HTERT RPE-1 (cell line): ENCODE measurements around the gene DPP6.

Experiments
- in situ Hi-C: fragments of 300-500 bp; cut with MboI; formaldehyde crosslinking; loops from 4 replicates; pipeline ENCODE4 v1.14.3; 2020; ENCODE audit warnings: low sequenced_read_pairs

Gene DPP6

GRCh38 chr7:154898973-154899855 lies 847.0 kb downstream of the DPP6 start:
- in situ Hi-C loops = no loop called here

DNA sequence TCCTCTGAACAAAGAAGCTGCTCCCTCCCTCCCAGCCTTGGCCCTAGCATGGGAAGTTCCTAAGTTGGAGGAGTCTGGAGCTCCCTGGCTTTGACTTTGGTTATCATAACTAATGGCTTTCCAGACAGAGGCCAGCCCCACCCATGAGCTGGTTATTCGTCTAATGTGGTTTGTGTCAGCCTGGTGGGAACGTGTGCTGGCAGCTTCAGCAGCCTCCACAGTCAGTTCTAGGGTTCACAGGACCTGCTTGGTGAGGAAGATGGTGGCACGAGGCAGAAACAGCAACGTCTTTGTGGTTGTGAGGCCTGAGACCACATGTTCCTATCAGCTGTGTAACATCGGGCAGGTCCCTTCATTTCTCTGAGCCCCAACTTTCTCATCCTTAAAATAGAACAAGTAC lies 847.7 kb downstream of the DPP6 start:
- in situ Hi-C loops = no loop called here

DNA sequence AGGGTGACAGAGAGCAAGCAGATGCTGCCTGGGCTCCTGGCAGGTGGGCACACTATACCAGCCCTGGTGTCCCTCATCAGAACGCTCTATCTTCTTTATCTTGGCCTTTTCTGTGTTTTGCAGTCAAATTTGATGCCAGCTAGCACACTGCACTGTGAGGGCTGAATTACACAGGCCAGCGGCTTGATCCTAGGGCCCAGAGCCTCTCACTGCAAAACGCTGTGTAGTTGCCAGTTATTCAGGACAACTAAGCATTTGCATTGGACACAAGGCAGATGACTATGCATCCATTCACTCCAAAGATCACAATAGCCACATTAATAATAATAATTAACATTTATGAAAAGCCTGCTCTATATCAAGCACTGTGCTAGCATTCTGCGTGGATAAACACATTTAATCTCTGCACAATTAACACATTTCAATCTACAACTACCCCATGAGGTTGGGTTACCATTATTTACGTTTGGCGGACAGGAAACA lies 850.4 kb downstream of the DPP6 start:
- in situ Hi-C loops = no loop called here

DNA sequence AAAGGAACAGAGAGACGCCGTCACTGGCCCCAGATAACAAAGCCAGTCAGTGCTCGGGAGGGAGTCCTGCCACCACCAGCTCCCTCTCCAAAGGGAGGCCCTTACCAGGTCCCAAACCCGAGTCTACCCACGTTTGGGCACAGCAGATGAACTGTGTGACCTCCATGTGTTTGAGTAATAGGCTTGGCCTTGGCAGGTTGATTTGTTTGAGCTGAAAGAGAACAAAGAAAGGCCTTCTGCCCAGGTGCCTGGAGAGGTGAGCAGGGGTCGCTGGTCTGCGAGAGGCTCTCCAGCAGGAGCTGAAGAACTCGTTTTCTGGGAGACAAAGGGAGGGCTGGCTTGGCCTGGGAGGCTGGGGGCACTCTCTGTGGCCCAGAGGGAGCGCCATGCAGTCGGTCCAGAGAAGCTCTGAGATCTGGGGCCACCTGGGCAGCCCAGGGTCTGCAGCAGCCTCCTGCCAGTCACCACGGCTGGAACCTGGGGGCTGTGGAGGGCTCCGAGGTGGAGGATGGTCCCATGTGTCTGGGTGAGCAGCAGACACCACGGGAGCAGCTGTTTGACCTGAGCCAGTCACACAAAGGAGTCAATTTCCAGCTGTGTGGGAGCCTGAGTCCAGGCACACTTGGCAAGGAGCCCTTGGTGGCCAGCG lies 851.0 kb downstream of the DPP6 start:
- in situ Hi-C loops = no loop called here

DNA sequence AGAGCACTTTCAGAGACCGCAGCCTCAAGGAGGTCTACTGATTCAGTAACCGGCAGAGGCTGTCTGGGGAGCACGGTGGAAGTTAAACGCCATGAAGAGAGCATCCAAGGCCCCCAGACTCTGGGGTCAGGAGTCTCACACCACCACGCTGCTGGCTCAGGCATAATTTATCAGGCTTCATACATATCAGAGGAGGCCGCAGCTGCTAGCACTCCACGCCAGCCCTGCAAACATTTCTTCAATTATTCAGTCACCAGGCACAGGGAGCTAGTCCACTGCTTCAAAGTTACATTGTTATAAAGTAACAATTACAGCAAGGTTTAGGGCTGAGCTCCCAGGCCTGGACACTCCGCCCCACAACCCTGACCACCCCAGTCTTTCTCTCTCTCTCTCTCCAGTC lies 852.9 kb downstream of the DPP6 start:
- in situ Hi-C loops = no loop called here

DNA sequence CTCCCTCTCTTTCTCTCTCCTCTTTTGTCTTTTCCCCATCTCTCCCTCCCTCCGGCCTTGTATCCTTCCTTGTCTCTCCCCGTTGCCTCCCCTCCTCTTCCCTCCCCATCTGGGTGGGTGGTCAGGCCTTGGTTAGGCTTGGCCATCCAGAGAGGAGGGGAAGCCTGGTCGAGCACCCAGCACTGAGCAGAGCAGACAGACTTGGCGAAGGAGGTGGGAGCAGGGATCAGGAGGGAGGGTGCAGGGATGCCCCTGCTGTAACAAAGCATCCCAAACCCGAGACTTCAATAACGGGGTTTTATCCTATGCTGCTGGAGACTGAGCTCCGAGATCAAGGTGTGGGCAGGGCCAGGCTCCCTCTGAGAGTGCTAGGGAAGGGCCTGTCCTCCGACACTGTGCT lies 853.4 kb downstream of the DPP6 start:
- in situ Hi-C loops = no loop called here

GRCh38 chr7:154906201-154906600 lies 854.0 kb downstream of the DPP6 start:
- in situ Hi-C loops = no loop called here

DNA sequence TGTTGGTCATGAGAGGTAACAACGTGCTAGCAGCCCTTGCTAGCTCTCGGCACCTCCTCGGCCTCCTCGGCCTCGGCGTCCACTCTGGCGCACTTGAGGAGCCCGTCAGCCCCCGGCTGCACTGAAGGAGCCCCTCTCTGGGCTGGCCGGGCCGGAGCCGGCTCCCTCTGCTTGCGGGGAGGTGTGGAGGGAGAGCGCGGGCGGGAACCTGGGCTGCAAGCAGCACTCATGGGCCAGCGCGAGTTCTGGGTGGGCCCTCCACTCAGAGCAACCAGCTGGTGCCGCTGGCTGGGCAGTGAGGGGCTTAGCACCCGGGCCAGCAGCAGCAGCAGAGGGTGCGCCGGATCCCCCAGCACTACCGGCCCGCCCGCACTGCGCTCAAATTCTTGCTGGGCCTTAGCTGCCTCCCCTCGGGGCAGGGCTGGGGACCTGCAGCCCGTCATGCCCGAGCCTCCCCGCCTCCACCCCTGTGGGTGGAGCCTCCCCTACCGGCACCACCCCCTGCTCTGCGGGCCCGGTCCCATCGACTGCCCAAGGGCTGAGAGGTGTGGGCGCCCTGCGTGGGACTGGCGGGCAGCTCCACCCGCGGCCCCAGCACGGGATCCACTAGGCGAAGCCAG lies 854.6 kb downstream of the DPP6 start:
- in situ Hi-C loops = no loop called here

DNA sequence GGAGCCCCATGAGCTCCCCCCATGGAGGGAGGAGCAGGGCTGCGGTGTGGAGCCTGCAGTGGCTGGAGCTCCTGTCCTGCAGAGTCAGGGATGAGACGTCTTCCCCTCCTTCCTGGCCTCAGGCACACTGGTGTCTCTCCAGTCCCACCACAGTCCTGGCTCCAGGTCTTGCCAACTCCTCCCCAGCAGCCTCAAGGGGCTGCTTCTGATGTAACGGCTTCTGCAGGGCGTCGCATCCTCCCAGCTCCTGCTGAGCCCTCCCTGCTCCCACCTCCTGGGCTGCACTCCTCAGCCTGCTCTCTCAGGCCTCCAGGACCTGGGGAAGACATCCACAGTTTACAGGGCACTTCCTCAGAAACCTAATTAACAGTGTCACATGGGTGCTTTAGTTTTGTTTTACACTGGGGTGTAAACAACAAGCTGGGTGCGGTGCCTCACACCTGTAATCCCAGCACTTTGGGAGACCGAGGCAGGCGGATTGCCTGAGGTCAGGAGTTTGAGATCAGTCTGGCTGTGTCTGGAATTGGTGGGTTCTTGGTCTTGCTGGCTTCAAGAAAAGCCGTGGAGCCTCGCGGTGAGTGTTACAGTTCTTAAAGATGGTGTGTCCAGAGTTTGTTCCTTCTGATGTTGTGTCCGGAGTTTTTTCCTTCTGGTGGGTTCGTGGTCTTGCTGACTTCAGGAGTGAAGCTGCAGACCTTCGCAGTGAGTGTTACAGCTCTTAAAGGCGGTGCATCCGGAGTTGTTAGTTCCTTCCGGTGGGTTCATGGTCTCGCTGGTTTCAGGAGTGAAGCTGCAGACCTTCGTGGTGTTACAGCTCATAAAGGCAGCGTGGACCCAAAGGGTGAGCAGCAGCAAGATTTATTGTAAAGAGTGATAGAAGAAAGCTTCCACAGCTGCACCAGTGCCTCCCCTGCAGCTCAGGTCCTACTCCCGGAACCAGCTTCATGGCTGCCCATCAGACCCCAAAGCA lies 855.7 kb downstream of the DPP6 start:
- in situ Hi-C loops = no loop called here

GRCh38 chr7:154909241-154910105 lies 857.3 kb downstream of the DPP6 start:
- in situ Hi-C loops = no loop called here

DNA sequence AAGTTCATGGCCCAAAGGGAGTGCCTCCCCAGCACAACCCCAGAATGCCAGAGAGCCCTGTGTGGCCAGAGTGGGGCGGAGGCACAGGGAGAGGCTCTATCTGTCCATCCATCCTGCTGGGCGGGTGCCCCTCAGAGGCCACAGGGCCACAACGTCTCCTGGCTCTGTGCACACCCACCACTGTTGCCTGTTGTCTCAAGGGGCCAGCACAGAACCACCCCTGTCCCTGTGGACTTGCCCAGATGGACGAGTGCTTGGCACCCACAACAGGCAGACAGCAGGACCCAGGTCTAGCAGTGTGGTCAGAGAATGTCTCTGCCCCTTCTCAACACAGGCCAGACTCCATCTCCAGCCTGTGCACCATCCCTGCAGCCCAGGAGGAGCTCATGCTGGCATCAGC lies 857.9 kb downstream of the DPP6 start:
- in situ Hi-C loops = no loop called here

DNA sequence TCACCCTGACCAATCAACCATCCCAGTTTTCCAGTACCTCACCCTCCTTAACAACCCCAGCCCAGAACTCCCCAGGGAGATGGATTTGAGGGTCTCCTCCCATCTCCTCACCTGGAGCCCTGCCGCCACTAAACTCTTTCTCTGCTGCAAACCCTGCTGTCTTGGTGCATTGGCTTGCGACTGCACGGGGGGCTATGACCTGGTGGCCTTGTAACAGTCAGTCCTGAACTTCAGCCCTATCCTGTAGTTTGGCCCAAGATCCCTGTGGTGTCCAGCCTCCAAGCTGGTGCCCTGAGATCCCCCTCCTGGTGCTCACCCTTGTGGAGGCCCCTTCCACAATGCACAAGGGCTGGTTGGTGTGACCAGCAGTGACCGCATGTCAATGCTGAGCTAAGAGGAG lies 858.8 kb downstream of the DPP6 start:
- in situ Hi-C loops = no loop called here

GRCh38 chr7:154911411-154911810 lies 859.2 kb downstream of the DPP6 start:
- in situ Hi-C loops = no loop called here

- in situ Hi-C loops = no loop called here
Measured at GRCh38 chr7:154911862-154912455, 859.8 kb downstream of the DPP6 start.

DNA sequence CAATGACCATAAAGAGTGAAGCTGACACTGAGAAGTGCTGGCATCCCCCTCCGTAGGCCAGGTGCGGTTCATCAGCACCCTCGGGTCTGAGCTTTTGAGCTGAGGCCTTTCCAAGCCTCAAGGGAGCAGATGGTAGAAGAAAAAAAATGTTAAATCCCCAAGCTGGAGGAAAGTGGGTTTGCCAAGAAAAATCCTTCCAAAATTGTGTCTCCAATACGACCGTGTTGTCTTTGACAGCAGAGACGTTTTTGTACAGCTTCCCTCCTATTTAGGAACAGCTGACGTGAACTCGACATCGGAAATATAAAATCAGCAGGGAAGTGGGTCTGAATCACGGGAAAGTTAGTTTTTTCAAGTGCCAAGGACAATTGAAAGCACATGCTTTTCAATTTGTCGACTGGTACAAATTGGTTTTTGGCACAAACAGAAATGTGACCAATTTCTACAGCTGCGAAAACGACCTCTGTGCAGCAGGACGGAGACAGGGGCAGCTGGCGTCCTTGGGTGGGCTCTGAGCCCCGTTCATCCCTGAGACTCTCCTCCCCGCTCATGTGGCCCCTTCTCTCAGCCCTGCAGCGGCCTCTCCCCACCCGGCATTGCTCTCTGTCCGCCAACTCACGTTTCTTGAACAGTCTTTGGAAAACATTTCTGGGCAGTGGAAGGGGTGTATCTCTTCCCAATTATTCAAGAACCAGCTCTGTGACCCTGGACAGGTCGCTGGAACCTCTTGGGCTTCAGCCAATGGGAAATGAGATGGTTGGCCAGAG lies 860.9 kb downstream of the DPP6 start:
- in situ Hi-C loops = no loop called here

DNA sequence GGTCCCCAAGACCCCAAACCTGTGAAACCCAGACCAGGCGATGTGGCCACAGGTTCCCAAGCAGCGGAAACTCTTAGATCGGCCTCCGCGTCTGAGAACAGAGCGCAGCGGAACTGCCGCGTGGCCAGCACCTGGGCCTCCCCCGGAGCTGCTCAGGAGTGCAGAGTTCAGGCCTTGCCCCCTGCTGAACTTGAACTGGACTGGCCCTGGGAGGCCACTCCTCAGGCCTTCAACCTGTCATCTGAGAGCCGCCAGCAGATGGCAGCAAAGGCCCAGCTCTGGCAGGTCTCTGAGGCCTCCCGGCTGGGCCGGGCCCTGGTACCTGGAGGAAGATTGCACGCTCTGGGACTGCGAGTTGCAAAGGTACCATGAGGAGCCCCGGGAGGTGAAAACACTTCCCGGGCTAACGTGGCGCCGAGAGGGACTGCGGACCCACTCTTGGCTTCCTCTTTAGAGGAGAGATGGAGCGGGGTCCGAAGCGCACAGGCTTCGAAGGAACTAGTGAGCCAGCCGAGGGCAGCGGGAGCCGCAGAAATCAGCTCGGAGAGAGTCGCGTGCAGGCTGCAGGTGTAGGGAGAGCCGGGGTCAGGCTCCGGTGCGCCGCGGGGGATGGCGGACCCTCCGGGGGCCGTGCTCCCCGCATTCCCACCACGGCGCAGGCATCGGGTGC lies 861.6 kb downstream of the DPP6 start:
- in situ Hi-C loops = no loop called here

- in situ Hi-C loops = no loop called here
Measured at GRCh38 chr7:154914308-154914995, 862.3 kb downstream of the DPP6 start.

- in situ Hi-C loops = no loop called here
Measured at GRCh38 chr7:154914996-154915380, 862.8 kb downstream of the DPP6 start.
